Measurements from ENCODE around the gene ERGIC3. TPM values are rescaled to one million over a fixed set of nuclear protein-coding genes. Genes with fewer than 3 reads are reported as not detected.

Gene ERGIC3
- total and polyA plus RNA-seq, 2 of the 13 experiments (the other 11 are each of a cell fraction or from before 2014, with no cell fraction given): 407 to 670 TPM

DNA sequence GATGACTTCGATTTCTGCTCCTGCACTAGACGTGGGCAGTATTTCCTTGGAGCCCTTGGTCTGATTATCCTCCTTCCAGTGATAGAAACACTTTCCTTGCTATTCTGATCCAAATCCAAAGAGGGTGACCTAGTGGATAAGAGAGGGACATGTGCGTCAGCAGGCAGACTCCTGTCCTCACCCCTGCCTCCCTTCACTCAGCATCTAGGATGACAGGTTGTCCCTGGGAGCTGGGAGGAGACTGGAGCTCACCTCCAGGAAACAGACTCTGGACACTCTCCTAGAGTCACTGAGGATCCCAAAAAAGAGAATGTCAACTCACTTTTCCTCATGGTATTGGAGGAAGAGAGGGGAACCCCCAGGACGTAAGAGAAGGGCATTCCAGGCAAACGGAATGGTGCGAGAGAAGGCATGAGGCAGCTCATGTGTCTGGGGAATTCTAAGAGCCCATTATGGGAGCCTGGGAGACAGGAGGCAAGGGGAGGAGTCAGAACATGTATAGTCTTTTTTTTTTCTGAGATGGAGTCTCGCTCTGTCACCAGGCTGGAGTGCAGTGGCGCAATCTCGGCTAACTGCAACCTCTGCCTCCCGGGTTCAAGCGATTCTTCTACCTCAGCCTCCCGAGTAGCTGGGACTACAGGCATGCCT, 14.6 kb upstream of the ERGIC3 start (continued):
- TF ChIP-seq HDAC6 (IDR thresholded peaks at IDR 0.05; ENCODE audit: low read depth, low read length): no peak
- TF ChIP-seq RAD51 (IDR thresholded peaks at IDR 0.05; ENCODE audit: borderline replicate concordance): no peak
- no peak for TF ChIP-seq ZKSCAN1 (IDR thresholded peaks at IDR 0.05; ENCODE audit: low read length)

DNA sequence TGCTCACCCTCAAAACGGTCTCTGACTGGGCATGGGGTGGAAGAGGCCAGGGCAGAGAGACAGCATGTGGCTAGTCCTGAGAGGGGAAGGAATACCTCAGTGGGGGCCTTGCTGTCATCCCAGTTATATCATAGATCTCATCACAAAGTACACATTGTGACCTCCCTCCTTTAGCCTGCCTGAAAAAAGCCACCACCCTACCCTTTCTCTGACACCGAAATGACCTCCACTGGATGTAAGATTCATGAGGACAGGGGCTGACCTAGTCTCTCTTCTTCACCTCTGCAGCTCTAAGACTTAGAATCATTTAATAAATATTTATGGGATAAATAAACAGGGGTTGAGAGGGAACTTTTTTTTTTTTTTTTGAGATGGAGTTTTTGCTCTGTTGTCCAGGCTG, 12.3 kb upstream of the ERGIC3 start, which contains the start of gene C20orf173:
TSS of gene C20orf173 (minus strand) at position 101 of the 400 bp plus-strand sequence. CDS start 279 bp downstream, outside the sequence.
- Histone ChIP-seq H3K9ac (ENCODE audit: insufficient read depth, low read depth, low read length) (no peak within 1 kb of the TSS), H3K27me3 (ENCODE audit: control insufficient read depth in 1 of 2, insufficient read depth in 2 of 2, low read length in 2 of 2) (no peaks in the 10 kb centered on the region; a peak in 1 of 5 replicates), H3K9me3 (ENCODE audit: low read length) (no peaks in the 10 kb centered on the region), H2AFZ (ENCODE audit: low read length) (no peak within 1 kb of the TSS), H3K4me2 (ENCODE audit: low read depth, low read length) (no peak within 1 kb of the TSS), H4K20me1 (ENCODE audit: insufficient read depth, low read length) (no peaks in the 10 kb centered on the region), H3K4me1 (ENCODE audit: insufficient read depth, low read length) (peaks cover 19% of the 10 kb centered on the region), H3K36me3 (replicated peaks in 1 of 2; ENCODE audit: control insufficient read depth in 1 of 2, insufficient read depth in 2 of 2, low read length in 2 of 2) (no peaks in the 10 kb centered on the region), H3K4me3 (replicated peaks in 1 of 3; ENCODE audit: insufficient read depth in 1 of 3, low read depth in 2 of 3, low read length in 3 of 3) (no peak within 1 kb of the TSS), H3K79me2 (ENCODE audit: insufficient read depth, low read length) (no peaks in the 10 kb centered on the region), H3K27ac (ENCODE audit: extremely low read length, insufficient read depth, low read length) (no peak within 1 kb of the TSS)
- BruUV-seq (replicated peaks): no TSS peak
- ChIA-PET POLR2A (no interaction called here), CTCF (ENCODE audit: low intra/inter-chr PET ratio, low total read pairs) (no interaction called here)
- TF ChIP-seq IKZF4 (CRISPR knock-in tag; IDR thresholded peaks at IDR 0.05; ENCODE audit: borderline replicate concordance, low read depth, not compliant biosample characterization) (no peak), RXRB (CRISPR knock-in tag; IDR thresholded peaks at IDR 0.05; ENCODE audit: borderline replicate concordance) (no peak), MTF1 (CRISPR knock-in tag; IDR thresholded peaks at IDR 0.05) (no peak), HIVEP1 (CRISPR knock-in tag; IDR thresholded peaks at IDR 0.05) (no peak), MAZ (IDR thresholded peaks at IDR 0.05; ENCODE audit: borderline replicate concordance, low read depth, low read length) (no peak), MAZ (CRISPR knock-in tag; IDR thresholded peaks at IDR 0.05; ENCODE audit: low read depth) (no peak), HHEX (CRISPR knock-in tag; IDR thresholded peaks at IDR 0.05) (no peak), DMAP1 (CRISPR knock-in tag; IDR thresholded peaks at IDR 0.05) (no peak)
- TF ChIP-seq, protein P1, sequence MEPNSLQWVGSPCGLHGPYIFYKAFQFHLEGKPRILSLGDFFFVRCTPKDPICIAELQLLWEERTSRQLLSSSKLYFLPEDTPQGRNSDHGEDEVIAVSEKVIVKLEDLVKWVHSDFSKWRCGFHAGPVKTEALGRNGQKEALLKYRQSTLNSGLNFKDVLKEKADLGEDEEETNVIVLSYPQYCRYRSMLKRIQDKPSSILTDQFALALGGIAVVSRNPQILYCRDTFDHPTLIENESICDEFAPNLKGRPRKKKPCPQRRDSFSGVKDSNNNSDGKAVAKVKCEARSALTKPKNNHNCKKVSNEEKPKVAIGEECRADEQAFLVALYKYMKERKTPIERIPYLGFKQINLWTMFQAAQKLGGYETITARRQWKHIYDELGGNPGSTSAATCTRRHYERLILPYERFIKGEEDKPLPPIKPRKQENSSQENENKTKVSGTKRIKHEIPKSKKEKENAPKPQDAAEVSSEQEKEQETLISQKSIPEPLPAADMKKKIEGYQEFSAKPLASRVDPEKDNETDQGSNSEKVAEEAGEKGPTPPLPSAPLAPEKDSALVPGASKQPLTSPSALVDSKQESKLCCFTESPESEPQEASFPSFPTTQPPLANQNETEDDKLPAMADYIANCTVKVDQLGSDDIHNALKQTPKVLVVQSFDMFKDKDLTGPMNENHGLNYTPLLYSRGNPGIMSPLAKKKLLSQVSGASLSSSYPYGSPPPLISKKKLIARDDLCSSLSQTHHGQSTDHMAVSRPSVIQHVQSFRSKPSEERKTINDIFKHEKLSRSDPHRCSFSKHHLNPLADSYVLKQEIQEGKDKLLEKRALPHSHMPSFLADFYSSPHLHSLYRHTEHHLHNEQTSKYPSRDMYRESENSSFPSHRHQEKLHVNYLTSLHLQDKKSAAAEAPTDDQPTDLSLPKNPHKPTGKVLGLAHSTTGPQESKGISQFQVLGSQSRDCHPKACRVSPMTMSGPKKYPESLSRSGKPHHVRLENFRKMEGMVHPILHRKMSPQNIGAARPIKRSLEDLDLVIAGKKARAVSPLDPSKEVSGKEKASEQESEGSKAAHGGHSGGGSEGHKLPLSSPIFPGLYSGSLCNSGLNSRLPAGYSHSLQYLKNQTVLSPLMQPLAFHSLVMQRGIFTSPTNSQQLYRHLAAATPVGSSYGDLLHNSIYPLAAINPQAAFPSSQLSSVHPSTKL (CRISPR knock-in tag; IDR thresholded peaks at IDR 0.05): no peak
- TF ChIP-seq, protein P2, sequence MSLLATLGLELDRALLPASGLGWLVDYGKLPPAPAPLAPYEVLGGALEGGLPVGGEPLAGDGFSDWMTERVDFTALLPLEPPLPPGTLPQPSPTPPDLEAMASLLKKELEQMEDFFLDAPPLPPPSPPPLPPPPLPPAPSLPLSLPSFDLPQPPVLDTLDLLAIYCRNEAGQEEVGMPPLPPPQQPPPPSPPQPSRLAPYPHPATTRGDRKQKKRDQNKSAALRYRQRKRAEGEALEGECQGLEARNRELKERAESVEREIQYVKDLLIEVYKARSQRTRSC (CRISPR knock-in tag; IDR thresholded peaks at IDR 0.05; ENCODE audit: low read depth): no peak
- 32% methylated on average over 2 of the region's 2 CpGs for WGBS (ENCODE audit: low lambda C conversion rate)
- DNase-seq (ENCODE audit: low spot score) (no peak), FAIRE-seq (no peak), ATAC-seq (peak; percentile 10; the same call in 1 of the 3 replicates)
- intact Hi-C loops (cut with micrococcal nuclease; ENCODE audit: unreplicated experiment): no loop called here
- in situ Hi-C loops (cut with HindIII; ENCODE audit: extremely low pct_ligation_motif_present, low pct_unique_long_range_greater_than_20kb): no loop called here
